ENCODE results near the gene ERMARD.

ERMARD gene

GRCh38 chr6:169724494-169725124 is 26.8 kb upstream of the ERMARD start, which contains the start of gene PHF10:
Gene PHF10 (minus strand): TSS chr6:169724500. CDS start chr6:169723931, 569 bp downstream.
- H3K27me3 Mint-ChIP-seq = no peaks in the 10 kb centered on the region
- no peaks in the 10 kb centered on the region for H3K9me3 Mint-ChIP-seq
- peaks cover 41% of the 10 kb centered on the region for H3K4me1 Mint-ChIP-seq (ENCODE audit: low read depth)
- H3K27ac Mint-ChIP-seq = peak within 1 kb of the TSS; percentile 92
- peak within 1 kb of the TSS; percentile 88 for H3K4me3 Mint-ChIP-seq
- H3K36me3 Mint-ChIP-seq (ENCODE audit: low read depth) = peaks cover 11% of the 10 kb centered on the region

DNA sequence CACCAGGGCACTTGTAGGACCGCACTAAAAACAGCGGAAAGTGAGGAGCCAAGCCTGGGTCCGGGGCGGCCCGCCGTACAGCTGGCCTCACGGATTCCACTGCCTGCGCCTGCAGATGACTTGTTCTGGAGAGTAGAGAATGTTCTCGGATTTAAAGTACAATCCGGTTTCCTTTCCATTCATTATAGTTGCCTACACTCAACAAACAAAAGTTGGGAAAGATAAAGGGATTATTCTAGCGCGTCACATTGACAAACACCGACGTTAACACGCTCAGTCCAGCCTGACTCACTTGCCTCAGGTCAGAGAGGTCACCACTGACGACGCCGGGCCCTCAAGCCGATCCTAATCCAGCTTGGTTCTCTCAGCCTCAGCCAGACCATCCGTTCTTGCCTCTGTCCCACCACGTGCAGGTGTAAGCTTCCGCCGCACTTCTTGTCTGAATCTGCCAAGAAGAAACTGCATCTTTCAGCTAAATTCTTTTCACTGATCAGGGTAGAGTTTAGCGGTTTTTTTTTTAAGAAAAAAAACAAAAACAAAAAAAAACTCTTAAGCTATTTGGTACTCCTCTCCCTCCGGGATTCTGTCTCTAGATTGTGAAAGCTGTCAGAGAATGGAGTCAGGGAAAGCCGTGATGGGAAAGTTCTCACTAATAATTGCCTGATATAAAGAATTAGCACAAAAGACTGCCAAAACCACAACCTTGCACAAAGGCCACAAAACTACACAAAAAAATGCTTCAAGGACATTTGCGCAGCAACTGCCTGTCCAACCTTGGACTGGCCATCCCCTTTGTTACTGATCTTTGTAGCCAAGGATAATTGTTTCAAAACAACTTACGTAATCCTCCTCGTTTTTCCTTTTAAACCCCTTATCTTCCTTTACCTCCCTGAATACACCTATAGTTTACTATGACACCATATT is 26.0 kb upstream of the ERMARD start:
- no peaks in the 10 kb centered on the region for H3K27me3 Mint-ChIP-seq
- peaks cover 4% of the 10 kb centered on the region for H3K36me3 Mint-ChIP-seq (ENCODE audit: low read depth)
- H3K4me3 Mint-ChIP-seq = peak overlapping the region; percentile 87
- H3K4me1 Mint-ChIP-seq (ENCODE audit: low read depth) = peaks cover 33% of the 10 kb centered on the region
- H3K9me3 Mint-ChIP-seq = no peaks in the 10 kb centered on the region
- H3K27ac Mint-ChIP-seq = peak overlapping the region; percentile 92

DNA sequence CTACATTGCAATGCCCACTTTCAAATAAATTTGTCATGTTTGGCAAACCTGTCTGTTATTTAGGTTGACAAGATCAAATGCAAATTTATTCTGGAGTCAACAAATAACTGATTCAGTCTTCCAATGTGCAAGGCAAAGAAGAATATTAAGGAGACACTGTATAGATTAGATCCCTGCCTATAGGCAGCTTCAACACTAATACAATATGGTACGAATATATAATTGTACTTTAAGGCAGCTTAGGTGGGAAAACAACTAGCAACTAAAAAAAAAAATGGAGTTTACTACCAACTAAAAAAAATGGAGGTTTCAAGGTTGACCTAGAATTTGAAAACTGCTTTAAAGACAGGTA is 25.4 kb upstream of the ERMARD start:
- Mint-ChIP-seq H3K27ac (peak overlapping the region; percentile 92), H3K36me3 (ENCODE audit: low read depth) (peaks cover 4% of the 10 kb centered on the region), H3K4me1 (ENCODE audit: low read depth) (peaks cover 31% of the 10 kb centered on the region), H3K4me3 (peak overlapping the region; percentile 87), H3K27me3 (no peaks in the 10 kb centered on the region), H3K9me3 (no peaks in the 10 kb centered on the region)

DNA sequence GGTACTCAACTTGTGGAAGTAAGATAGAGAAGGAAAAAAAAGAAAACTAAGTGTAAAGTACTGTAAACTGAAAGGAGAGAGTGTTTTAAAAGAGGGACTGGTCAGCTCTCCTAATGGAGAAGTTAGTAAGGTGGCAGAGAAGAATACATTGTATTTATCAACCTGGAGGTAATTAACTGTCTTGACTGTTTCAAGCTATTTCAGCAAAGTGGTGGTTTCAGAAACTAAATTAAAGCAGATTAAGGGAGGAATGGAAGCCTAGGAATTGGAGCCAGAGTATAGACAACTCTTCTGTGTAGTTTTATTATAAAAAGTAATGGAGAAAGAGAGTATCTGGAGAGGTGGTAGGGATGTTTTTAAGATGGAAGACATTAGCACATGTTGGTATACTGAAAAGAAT is 24.5 kb upstream of the ERMARD start:
- H3K4me1 Mint-ChIP-seq (ENCODE audit: low read depth) = peaks cover 22% of the 10 kb centered on the region
- no peak overlapping the region for H3K4me3 Mint-ChIP-seq
- H3K36me3 Mint-ChIP-seq (ENCODE audit: low read depth) = peaks cover 4% of the 10 kb centered on the region
- H3K27ac Mint-ChIP-seq = no peak overlapping the region
- H3K9me3 Mint-ChIP-seq = no peaks in the 10 kb centered on the region
- H3K27me3 Mint-ChIP-seq = no peaks in the 10 kb centered on the region

- Mint-ChIP-seq H3K27ac (no peak overlapping the region), H3K4me1 (ENCODE audit: low read depth) (peaks cover 26% of the 10 kb centered on the region), H3K27me3 (peaks cover 9% of the 10 kb centered on the region), H3K36me3 (ENCODE audit: low read depth) (peaks cover 4% of the 10 kb centered on the region), H3K9me3 (no peaks in the 10 kb centered on the region), H3K4me3 (no peak overlapping the region)
Measured at GRCh38 chr6:169729961-169730360, 21.5 kb upstream of the ERMARD start.

- H3K27ac Mint-ChIP-seq = peak overlapping the region; percentile 22
- H3K27me3 Mint-ChIP-seq = peaks cover 31% of the 10 kb centered on the region
- H3K9me3 Mint-ChIP-seq = no peaks in the 10 kb centered on the region
- H3K4me3 Mint-ChIP-seq = no peak overlapping the region
- no peaks in the 10 kb centered on the region for H3K36me3 Mint-ChIP-seq (ENCODE audit: low read depth)
- peaks cover 14% of the 10 kb centered on the region for H3K4me1 Mint-ChIP-seq (ENCODE audit: low read depth)
Measured at GRCh38 chr6:169738204-169738975, 13.0 kb upstream of the ERMARD start.

DNA sequence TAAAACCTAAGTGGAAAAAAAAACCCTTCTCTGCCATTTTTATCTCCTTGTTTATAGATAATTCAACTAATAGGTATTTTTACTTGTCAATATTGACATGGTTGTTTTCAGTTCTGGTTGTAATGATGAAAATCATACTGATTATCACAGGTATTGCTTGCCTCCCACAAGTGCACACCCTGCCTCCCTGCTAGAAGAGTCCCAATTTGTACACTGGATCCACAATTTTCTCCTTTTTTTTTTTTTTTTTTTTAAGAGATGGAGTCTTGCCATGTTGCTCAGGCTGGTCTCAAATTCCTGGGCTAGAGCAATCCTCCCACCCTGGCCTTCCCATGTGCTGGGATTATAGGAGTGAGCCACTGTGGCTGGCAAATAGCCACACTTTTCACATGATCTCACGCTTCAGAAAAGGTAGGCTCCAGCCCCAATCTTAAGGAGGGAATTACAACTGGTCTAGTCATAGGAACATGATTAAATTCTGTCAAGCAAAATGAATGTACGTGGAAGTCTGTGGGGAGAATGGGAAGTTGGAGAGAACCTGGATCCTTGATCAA is 12.4 kb upstream of the ERMARD start:
- Mint-ChIP-seq H3K27me3 (peaks cover 31% of the 10 kb centered on the region), H3K4me3 (no peak overlapping the region), H3K9me3 (no peaks in the 10 kb centered on the region), H3K36me3 (ENCODE audit: low read depth) (no peaks in the 10 kb centered on the region), H3K4me1 (ENCODE audit: low read depth) (peaks cover 14% of the 10 kb centered on the region), H3K27ac (no peak overlapping the region)

DNA sequence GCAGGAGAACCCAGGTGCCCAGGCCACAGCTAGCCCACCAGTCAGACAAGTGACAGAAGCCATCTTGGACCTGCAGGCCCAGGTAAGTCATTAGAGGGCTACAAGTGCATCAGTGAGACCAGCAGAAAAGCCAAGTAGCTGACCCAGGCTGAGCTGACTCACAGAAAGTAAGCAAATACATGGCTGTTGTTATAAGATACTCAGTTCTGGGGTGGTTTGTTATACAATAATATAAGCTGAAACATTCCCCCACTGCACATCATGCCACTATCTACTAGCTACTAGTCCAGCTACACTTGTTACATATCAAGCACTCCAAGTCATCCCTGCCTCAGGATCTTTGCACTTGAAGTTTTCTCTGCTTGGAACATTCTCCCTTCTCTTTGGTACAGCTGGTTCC is 10.1 kb upstream of the ERMARD start:
- H3K9me3 Mint-ChIP-seq = peaks cover 2% of the 10 kb centered on the region
- H3K36me3 Mint-ChIP-seq (ENCODE audit: low read depth) = peaks cover 2% of the 10 kb centered on the region

DNA sequence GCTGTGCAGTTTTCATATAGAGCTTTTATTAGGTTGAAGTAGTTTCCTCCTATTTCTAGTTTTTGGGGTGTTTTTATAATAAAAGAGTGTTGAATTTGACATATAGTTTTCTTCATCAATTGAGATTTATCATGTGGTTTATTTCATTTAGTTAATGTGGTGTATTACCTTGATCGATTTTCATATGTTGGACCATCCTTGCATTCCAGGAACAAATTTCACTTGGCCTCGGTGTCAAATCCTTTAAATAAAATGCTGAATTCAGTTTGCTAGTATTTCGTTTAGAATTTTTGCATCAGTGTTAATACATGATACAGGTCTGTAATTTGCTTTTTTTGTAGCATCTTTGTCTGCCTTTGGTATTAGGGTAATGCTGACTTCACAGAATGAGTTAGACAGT is 6.0 kb upstream of the ERMARD start:
- Mint-ChIP-seq H3K27ac (no peak overlapping the region), H3K4me1 (ENCODE audit: low read depth) (peaks cover 13% of the 10 kb centered on the region), H3K4me3 (no peak overlapping the region), H3K27me3 (no peaks in the 10 kb centered on the region), H3K36me3 (ENCODE audit: low read depth) (peaks cover 31% of the 10 kb centered on the region), H3K9me3 (peaks cover 4% of the 10 kb centered on the region)

More for the DNA sequence above, 10.1 kb upstream of the ERMARD start:
- Mint-ChIP-seq H3K4me1 (ENCODE audit: low read depth) (peaks cover 14% of the 10 kb centered on the region), H3K27ac (no peak overlapping the region), H3K4me3 (no peak overlapping the region), H3K27me3 (peaks cover 10% of the 10 kb centered on the region)

DNA sequence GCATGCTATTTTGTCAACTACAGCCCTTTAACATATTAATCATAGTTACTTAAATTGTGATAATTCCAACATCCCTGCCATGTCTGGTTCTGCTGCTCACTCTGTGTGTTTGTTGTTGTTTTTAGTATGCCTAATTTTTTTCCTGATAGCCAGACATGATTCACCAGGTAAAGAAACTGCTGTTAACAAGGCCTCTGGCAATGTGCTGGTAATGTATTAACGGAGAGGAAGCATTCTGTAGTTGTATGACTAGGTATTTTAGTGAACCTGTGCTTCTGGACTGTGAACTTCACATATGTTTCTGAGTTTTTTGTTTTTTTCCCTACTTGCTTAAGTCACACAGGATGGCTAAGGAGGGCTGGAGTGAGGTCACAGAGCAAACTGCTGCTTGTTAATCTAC is 4.9 kb upstream of the ERMARD start:
- Mint-ChIP-seq H3K27me3 (no peaks in the 10 kb centered on the region), H3K27ac (no peak overlapping the region), H3K9me3 (peaks cover 4% of the 10 kb centered on the region), H3K36me3 (ENCODE audit: low read depth) (peaks cover 37% of the 10 kb centered on the region), H3K4me1 (ENCODE audit: low read depth) (peaks cover 13% of the 10 kb centered on the region), H3K4me3 (no peak overlapping the region)

DNA sequence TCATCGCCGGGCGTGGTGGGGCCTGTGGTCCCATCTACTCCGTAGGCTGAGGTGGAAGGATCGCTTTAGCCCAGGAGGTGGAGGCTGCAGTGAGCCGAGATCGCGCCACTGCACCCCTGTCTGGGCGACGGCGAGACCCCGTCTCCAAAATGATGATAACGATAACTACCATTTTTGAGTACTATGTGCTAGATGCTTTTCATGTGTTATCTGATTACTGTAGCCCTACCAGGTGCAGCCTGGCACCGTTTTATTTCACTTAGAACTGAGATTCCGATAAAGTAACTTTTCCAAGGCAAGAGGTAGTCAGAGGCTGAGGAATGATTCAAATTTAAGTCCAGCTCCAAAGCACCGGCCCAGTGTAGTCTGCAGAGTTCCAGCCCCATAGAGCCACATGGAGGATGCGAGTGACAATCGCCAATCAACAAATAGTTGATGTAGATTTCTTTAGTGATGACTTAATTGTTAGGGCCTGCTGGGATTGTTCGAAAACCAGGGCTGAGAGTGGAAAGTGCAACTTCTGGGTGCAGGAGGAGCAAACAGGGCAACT is 727 bp downstream of the ERMARD start:
- Mint-ChIP-seq H3K4me1 (ENCODE audit: low read depth) (peaks cover 27% of the 10 kb centered on the region), H3K9me3 (no peaks in the 10 kb centered on the region), H3K27ac (peak overlapping the region; percentile 94), H3K27me3 (no peaks in the 10 kb centered on the region), H3K36me3 (ENCODE audit: low read depth) (peaks cover 42% of the 10 kb centered on the region), H3K4me3 (peak overlapping the region; percentile 96)

DNA sequence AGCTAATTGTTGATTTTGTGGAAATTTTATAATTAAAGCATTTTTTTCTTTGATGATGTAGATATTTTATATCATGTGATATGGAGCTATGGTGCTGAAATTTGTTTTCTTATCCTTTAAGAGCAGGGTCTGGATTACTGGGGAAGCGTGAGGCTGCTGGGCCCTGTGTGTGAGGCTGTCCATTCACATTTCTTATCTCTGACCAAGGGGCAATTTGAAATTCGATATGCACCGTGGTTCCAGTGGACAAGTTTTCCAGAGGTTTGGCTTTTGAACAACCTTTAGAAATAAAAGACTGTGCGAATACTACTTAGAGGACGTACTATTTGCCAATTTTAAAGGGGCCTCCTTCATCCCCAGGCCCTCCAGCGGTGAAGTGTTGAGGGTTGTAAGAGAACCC is 3.7 kb downstream of the ERMARD start:
- no peaks in the 10 kb centered on the region for H3K27me3 Mint-ChIP-seq
- H3K27ac Mint-ChIP-seq = no peak overlapping the region
- no peaks in the 10 kb centered on the region for H3K9me3 Mint-ChIP-seq
- H3K36me3 Mint-ChIP-seq (ENCODE audit: low read depth) = peaks cover 43% of the 10 kb centered on the region
- H3K4me1 Mint-ChIP-seq (ENCODE audit: low read depth) = peaks cover 17% of the 10 kb centered on the region
- H3K4me3 Mint-ChIP-seq = no peak overlapping the region

- no peaks in the 10 kb centered on the region for H3K27me3 Mint-ChIP-seq
- peaks cover 63% of the 10 kb centered on the region for H3K36me3 Mint-ChIP-seq (ENCODE audit: low read depth)
- H3K4me3 Mint-ChIP-seq = no peak overlapping the region
- H3K9me3 Mint-ChIP-seq = no peaks in the 10 kb centered on the region
- H3K27ac Mint-ChIP-seq = no peak overlapping the region
- H3K4me1 Mint-ChIP-seq (ENCODE audit: low read depth) = no peaks in the 10 kb centered on the region
Measured at GRCh38 chr6:169763308-169763707, 11.9 kb downstream of the ERMARD start.

DNA sequence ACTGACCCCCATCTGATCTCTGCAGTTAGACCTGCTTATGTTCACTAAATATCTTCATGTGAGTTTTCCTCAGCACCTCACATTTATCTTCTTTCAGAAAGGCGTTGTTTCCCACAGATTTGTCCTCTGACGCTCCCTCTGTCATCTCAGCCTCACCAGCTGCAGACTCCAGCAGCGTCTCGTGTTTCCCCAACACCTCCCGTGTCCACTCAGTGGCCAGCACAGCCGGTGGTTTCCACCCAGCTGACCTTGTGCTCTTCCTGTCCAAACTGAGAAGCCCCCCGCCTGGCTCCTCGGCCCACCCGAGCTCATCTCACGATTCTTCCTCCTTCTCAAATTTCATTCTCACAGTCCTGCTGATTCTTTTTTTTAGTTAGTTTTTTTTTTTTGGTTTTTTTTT is 12.5 kb downstream of the ERMARD start:
- Mint-ChIP-seq H3K9me3 (no peaks in the 10 kb centered on the region), H3K27ac (no peak overlapping the region), H3K36me3 (ENCODE audit: low read depth) (peaks cover 57% of the 10 kb centered on the region), H3K4me3 (no peak overlapping the region), H3K4me1 (ENCODE audit: low read depth) (no peaks in the 10 kb centered on the region), H3K27me3 (no peaks in the 10 kb centered on the region)

All from stimulated activated naive CD8-positive, alpha-beta T cell treated with anti-CD3 and anti-CD28 coated beads, Interleukin-15, Interleukin-2, amounts not matched to agents 100 ng/mL and 50 ng/mL, for 24 hours (primary cell).